HG03354 (cell line): ENCODE measurements around the gene LDLRAD1.
"Not testable (repeated sequence)": the region's sequence is repeated elsewhere in the genome, so short reads cannot be mapped to it uniquely, and the experiment has no call there.

Experiments
- ATAC-seq: cut with Tn5 transposase; IDR thresholded peaks from one replicate; pipeline ENCODE4 v1.9.1; 2021; ENCODE audit warnings: mild to moderate bottlenecking; ENCODE audit not compliant: unreplicated experiment, poor library complexity, severe bottlenecking

Gene LDLRAD1

GRCh38 chr1:53999920-54000319 lies 18.1 kb downstream of the LDLRAD1 start:
- no peak for ATAC-seq

GRCh38 chr1:53998223-53998622 lies 19.8 kb downstream of the LDLRAD1 start:
- ATAC-seq: no peak

- no peak for ATAC-seq
These were observed 22.3 kb downstream of the LDLRAD1 start for GRCh38 chr1:53995683-53996082.

GRCh38 chr1:53994516-53994915 lies 23.5 kb downstream of the LDLRAD1 start:
- not testable (repeated sequence) for ATAC-seq

- no peak for ATAC-seq
These were observed 25.7 kb downstream of the LDLRAD1 start for GRCh38 chr1:53992085-53992874.

GRCh38 chr1:53987880-53988279 lies 30.1 kb downstream of the LDLRAD1 start:
- no peak for ATAC-seq

- no peak for ATAC-seq
These were observed 31.5 kb downstream of the LDLRAD1 start for GRCh38 chr1:53986458-53986857.

- no peak for ATAC-seq
These were observed 33.3 kb downstream of the LDLRAD1 start for GRCh38 chr1:53984726-53985125.

GRCh38 chr1:53982763-53983104 lies 35.3 kb downstream of the LDLRAD1 start:
- no peak for ATAC-seq

GRCh38 chr1:53982034-53982762 lies 35.8 kb downstream of the LDLRAD1 start:
- ATAC-seq: no peak

- ATAC-seq: no peak
These were observed 36.8 kb downstream of the LDLRAD1 start for GRCh38 chr1:53981220-53981619.

GRCh38 chr1:53979712-53980450 lies 38.1 kb downstream of the LDLRAD1 start:
- ATAC-seq: no peak

- ATAC-seq: no peak
These were observed 42.1 kb downstream of the LDLRAD1 start for GRCh38 chr1:53975861-53976260.

GRCh38 chr1:53971718-53972117 lies 46.3 kb downstream of the LDLRAD1 start:
- ATAC-seq: no peak

GRCh38 chr1:53969323-53969722 lies 48.7 kb downstream of the LDLRAD1 start:
- not testable (repeated sequence) for ATAC-seq

- no peak for ATAC-seq
These were observed 49.9 kb downstream of the LDLRAD1 start for GRCh38 chr1:53968125-53968513.

- no peak for ATAC-seq
These were observed 50.4 kb downstream of the LDLRAD1 start for GRCh38 chr1:53967409-53968124.

- no peak for ATAC-seq
These were observed 51.2 kb downstream of the LDLRAD1 start for GRCh38 chr1:53966794-53967193.

GRCh38 chr1:53964109-53964508 lies 53.9 kb downstream of the LDLRAD1 start:
- ATAC-seq: no peak

- no peak for ATAC-seq
These were observed 54.5 kb downstream of the LDLRAD1 start for GRCh38 chr1:53963460-53963859.
